HG02840 (cell line): ENCODE data around the gene SIAE.

ENCODE experiments used
- ATAC-seq: cut with Tn5 transposase; IDR thresholded peaks from one replicate; pipeline ENCODE4 v1.9.1; 2021; ENCODE audit warnings: mild to moderate bottlenecking, moderate library complexity, moderate number of reproducible peaks; ENCODE audit not compliant: unreplicated experiment, low FRiP score

SIAE gene

DNA sequence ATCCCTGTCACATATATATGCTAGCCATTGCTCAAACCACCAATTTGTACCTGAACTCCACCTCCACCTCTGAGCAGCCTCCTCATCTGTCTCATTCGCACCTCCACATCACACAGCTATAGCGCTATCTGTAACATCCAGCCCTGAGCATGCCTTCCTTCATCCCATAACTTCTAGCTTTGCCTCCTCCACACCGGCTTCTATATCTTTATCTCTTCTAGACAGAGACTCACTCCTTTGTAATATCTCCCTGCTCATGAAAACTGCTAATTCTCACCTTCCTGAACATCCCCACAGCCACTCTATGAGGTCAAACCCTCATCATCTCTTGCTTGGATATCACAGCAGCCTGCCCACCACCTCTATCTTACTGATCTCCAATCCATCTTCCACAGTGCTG lies 5.9 kb downstream of the SIAE start:
- no peak for ATAC-seq

DNA sequence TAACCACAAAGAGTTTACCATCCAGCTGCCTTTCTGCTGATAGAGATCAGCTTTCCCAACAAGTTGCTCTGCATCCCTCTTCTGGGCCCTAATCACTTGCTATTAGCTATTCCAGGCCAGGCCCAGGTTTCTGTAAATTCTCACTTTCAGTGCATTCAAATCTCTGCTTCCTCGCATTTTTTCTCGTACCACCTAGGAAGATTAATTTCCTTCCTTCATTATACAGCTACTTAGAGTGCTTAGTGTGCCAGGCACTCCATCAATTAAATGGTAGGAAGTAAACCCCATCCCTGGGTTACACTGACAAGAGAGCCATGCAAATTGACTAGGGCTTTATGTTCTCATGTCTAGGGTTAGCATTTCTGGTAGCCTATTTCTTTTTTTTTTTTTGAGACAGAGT lies 9.7 kb downstream of the SIAE start:
- ATAC-seq = no peak

DNA sequence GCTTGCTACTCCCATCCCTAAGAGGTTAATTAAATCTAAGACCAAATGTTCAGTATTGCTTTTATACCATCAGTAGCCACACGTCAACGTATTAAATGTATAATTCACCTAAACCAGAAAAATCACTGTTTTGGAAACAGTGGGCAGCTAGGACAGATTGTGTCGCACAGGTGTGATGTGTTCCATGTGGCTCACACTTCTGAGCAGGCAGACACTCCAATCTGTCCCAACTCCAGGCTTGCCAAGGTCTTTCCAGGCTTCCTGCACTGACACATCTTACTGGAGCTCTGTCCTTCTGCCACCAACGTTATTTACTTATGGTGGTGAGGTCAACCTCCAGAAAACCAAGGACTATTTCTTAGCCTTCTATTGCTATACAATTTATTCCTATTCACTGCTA lies 11.4 kb downstream of the SIAE start:
- ATAC-seq = no peak

DNA sequence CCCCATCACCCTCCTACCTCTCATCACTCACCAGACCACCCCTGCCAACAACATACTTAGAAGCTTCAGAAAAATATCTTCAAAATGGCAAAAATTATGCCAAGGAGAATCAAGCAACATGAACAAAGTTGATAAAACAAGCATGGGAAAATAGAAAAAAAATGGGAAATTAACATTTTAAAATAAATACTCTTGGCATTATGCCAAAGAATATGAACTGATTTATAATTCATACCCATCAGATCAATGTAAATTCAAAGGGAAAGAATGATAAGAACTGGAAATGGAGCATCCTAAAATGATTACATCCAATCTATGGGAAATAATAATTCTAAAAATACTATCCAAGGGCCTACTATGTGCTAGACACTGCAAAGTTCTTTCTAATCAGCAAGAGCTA lies 12.0 kb downstream of the SIAE start:
- no peak for ATAC-seq

DNA sequence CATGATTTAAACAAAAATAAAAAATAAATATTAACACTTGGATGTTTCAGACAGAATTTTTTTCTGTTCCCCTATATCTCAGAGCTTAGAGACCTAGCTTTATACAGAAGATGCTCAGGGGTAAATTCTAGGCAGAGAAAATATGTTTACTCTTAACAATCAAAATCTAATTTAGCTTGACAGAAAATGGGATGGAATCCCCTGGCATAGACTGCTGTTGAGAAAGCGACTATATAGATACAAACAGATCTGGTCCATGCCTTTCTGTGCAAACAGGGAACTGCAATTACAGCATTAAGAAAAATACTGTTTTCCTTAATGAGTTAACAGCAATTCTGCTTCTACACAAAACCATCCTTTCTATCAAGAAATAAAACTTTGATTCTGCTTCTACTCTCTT lies 14.6 kb downstream of the SIAE start:
- no peak for ATAC-seq

DNA sequence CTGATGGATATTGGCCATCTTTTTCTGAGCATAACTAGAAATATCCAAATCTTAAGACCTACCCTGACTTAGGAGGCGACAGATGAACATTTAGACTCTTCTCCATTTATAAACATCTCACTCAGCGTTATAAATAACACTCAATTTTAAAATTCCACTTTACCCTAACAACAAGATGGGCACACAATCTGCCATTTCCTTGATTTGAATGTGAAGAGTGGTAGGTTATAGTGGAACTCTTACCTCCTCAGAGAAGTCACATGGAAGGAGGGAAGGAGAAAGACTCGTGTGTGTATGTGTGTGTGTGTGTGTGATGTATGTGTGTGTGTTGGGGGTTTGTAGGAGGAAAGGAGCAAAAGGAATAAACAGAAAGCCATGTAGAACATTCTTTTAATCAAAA lies 15.0 kb downstream of the SIAE start:
- no peak for ATAC-seq

DNA sequence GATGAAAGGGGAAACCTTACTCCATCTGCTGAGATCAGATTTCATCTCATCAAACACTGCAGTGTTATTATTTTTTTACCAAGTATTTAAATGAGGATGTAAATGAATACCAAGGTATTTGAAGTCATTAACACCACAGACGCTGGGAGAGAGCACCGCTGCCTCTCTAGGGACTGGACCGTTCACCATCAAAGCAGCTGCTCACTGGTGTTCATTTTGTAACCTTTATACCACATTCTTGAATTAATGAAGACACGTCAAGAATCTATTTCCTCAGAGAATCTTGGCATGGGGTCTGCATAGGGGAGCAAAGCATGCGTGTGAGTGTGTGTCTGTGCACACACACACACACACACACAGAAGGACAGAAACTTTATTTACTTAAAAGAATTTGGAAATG lies 15.6 kb downstream of the SIAE start:
- no peak for ATAC-seq

DNA sequence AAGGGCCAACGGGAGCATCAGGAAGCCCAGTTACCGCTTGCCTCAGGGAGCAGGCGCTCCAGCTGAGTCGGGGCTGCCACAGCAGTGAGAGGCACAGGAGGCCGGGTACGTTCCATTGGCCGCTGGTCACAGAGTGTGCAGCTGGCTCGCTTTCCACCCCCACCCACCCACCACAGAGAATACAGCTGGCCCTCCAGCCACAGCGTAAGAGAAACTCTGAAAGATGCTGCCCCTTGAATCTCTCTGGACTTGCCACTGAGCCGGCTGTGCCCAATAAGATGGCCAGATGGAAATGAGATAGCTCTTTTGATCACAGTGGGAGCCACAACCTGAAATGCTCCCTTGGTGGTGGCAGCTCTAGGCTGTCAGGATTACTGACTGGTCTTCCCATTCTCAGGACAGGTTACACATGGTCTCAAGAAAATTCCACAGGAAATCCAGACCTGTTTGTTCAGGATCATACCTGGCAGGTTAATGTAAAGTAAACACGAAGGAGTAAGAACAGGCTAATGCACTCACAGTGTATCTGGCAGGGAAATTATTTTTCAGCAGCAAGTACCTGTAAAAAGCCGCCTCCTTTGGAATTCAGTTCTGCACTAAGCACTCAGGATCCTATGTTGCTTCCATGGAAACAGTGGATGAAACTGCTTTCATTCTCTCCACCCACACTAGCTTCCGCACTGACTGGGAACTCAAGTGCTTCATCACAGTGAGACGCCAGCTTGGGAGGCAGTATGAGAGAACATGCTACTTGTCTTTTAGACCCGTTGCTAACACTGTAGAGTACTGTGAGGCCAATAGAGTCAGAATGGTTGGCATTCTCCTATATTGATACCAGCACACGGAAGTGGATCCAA lies 16.5 kb downstream of the SIAE start:
- no peak for ATAC-seq

DNA sequence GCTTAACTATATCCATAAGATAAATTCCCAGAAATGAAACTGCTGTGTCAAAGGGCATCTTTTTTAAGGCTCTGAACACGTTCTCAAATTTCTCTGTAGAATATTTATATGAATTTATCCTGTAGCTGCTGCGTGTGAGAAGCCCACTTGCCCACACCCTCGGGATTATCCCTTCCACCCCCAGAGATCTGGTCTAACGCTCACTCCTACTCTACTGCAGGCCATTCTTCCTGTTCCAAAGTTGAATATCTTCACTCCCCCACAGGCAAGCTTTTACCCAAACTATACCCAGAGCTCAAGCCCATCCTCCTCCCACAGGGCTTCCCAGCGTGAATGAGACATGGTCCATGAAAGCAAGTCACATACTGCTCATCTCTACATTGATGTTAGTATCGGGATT lies 24.9 kb downstream of the SIAE start:
- ATAC-seq = no peak

DNA sequence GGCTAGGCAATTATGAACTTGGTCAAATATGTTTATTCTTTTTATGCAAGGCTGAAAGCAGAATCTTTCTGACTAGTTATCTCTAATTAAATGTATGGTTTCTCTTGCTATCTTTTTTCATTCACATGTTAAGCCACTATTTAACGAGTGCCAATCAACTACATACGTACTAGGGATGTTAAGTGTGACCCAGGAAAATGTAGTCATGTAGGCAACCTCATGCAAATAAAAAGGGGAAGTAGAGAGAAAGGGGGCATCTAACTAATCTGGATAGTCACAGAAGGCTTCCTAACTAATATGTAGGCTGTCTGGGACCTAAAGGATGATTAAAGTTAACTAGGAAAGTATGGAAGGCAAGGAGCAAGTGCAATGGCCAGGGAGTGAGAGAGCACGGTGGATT lies 27.4 kb downstream of the SIAE start:
- no peak for ATAC-seq

DNA sequence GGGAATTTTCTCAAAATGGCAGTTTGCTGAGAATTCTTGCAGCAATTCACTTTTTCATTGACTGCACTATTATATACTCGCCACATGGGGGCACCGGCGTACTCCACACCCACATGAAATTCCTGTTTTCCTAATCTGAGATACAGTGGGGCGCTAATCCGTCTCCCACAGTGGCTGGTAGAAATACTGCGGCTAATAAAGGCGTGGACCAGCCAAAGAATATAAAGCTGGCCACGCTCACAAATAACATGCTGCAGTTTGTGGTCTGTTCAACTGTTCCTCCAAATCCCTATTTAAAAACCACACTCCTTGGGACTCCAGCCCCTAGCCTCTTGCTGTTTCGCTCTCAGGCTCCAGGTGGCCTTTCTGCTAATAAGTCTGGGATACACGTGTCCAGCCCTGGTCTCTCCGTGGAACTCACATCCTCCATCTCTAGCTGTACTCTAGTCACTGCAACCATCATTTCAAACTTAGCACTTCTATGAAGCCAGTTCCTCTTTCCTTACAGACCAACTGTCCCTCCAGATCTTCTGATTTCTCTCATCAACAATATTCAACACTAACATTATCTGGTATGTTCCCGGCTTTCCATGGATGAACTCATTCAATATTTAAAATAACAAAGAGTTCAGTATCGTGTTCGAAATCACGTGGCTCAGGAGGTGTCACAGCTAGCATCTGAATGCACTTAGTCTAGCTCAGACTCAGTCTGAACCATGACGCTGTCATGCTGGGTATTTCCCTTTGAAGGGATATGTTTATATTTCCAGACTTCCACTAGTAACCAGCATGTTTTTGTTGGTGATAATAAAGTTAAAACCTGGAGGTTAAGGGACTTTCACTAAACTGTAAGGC lies 28.9 kb downstream of the SIAE start:
- no peak for ATAC-seq

DNA sequence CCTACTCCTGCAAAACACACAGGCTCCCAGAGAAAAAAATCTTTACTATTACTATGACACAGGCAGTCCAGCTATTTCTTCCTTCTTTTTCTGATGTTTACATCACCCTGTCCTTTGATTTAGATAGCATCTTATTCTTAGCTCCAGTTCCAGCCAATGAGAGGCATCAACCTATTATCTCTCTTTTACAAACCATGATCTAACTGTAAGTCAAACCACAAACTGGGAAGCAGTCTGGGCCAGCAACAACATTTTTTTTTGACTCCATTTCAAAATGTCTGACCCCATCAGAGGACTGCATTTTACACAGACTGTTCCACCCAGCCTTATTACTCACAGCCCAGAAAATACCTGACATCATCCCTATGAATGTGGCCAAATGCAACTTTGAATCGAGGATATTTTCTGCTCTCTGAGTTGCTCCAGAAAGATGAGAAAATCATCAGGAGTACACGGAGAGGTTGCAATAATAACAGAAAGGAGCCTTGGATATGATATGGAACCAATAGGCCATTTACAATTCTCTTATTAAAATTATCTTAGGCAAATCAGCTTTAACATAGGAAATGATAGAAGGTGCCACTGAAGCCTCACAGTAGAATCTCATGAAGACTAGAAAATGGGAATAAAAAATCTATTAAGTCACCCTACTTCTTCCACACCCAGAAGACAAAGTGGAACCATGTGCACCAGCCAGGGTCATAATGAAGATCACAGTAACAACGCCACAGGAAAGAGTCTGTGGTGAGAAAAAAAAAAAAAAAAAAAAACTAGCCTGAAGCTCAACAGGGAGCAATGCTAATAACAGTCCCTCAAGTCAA lies 29.7 kb downstream of the SIAE start:
- ATAC-seq = no peak

DNA sequence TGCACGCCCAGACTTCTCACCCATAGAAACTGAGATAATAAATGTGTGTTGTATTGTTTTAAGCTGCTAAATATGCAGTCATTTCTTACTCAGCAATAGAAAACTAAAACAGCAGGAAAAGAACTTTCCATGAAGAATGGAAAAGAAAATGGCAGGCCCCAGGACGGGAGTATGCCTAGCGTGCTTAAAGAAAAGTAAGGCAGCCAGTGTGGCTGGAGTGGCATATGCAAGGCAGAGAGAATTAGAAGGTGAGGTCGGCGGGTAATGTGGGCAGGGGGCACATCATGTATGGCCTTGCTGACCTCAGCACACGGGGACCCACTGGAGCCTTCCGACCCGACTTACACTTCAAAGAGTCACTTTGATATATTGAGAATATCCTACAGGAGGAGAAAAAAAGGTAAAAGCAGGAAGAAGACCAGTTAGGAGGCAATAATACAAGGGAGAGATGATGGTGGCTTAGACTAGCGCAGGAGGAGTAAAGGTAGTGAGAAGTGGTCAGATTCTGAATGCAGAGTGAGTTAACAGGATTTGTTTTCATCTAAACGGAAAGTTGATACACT lies 30.4 kb downstream of the SIAE start:
- no peak for ATAC-seq

DNA sequence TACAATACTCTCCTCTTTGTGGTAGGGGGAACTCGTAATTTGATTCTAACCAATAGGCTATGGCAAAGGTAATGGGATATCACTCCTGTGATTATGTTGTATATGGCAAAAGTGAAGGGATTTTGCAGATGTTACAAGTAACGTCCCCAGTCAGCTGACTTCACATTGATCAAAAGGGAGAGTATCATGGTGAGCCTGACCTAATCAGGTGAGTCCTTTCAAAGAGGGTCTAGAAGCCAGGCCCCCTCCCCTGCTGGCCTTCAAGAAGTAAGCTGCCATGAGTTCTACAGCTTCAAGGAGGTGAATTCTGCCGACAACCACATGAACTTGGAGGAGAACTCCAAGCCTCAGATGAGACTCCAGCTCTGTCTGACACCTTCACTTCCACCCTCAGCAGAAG lies 30.9 kb downstream of the SIAE start:
- no peak for ATAC-seq

DNA sequence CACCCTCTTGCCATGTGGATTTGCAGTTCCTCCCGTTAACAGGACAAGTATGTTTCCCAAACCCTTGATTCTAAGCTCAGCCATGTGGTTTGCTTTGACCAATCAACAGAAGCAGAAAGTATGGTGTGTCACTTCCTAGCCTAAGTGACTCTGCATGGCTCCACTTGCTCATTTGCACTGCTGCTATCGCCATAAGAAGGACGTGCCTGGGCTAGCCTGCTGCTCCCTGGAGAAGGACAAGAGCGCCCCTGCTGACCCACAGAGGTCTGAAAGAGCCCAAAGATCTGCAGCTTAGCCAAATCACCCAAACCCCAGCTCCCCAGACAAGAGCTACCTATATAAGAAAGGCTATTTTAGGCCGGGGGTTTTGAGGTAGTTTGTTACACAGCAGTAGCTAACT lies 32.9 kb downstream of the SIAE start:
- no peak for ATAC-seq

DNA sequence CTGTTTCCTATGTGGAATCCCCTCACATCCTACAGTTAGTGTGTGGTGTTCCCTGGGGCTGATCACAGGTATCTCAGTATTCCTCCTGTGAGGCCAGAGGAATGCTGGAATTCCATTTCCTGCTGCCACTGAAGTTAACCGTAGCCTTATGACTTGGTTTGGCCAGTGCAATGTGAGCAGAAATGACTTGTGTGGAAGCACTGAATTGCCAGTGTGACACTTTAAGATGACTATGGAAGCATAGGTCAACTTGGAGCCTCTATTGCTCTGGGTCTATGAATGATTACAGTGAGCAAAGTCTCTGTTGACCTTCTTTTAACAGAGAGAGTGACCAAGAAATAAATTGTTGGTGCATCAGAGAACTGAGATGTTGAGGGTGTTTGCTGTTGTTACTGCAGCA lies 34.4 kb downstream of the SIAE start:
- no peak for ATAC-seq

DNA sequence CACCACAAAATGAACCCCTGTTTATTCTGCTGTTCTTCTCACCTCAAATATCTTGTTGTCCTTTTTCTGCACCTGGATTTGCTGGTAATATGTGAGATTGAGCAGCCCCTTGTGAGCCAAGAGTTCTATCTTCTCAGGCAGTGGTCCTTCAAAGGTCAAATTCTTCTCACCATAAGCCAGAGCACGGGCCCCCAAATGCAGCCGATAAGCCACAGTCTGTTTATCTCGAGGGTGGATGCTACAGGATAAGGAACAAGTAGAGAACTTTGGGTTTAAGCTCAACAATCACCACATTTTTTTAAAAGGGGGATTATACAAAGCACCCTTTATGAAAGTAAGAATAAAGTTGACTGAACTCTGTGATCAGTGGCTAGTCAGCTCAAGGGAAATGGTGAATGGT lies 35.0 kb downstream of the SIAE start:
- ATAC-seq = no peak

DNA sequence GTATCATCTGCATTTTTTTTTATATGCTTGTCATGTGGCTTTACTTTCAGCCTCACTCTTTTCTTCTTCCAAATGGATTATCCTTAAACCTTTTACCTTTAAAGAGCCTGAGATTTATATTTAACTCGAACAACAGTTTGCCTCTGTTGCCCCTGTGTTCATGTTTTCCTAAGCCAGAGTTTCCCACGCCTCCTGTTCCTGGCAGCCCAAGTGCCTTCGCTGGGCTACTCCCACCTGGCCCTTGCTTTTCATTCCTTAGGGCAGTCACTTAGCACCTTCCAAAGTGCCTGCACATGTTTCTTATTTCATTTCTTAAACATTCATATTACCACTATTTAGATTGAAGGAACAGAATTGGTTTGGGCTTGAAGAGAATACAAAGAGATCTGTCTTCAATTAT lies 37.6 kb downstream of the SIAE start:
- no peak for ATAC-seq

DNA sequence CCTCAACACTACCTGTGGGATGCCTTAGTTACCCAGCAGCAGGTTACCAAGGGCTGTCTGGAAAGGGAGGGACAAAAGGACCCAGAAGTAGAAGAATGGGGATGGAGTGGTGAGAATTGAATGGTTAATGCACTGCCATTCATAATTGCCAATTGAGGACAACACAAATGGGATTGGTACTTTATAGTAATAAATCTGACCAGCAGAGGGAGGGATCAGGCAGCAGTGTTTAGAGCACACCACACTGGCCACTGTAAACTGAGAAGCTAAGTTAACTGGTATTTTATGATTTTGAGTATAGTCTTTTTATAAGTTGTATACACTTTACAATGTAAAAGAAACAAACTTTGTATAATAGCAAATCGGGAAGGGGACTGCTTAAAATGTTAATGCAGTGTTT lies 40.2 kb downstream of the SIAE start:
- ATAC-seq = no peak

DNA sequence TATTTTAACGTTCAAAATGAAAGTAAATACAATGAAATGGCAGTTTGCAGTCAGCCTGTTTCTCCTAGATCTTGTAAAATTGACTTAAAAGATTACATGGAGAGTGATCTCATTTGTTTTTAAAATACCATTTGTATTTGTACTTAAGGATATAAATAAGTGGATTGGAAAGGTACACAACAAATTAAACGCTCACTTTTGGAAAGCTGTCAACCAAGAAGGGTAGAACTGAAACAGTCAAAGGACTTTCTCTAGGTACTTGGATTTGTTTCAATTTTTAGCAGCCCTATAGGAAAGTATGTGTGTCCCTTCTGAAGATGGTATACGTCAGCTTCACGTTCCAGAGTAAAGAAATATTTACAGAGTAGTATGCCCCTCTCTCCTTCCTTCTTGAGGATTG lies 43.6 kb downstream of the SIAE start:
- ATAC-seq = no peak

DNA sequence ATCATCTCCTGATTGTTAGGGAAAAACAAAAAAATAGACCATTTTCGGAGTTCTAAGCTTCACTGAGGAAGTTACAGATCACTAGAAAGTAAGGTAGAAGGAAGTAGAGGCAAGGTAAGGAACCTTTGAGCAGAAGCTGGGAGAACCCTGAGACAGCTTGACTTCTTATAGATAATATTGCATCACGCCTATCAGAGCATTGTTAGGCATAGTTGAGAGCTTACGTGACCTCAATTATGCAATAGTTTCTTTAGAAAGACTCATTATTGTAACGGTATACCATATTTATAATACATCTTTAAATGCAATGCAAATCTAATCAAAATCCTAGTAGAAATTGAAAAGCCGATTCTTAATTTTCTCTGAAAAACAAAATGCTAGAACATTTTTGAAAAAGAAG lies 46.0 kb downstream of the SIAE start:
- no peak for ATAC-seq
